GM20431 (cell line): Measurements from ENCODE around the gene NEDD8.
"Not testable (repeated sequence)": the region's sequence is repeated elsewhere in the genome, so short reads cannot be mapped to it uniquely, and the experiment has no call there.

Experiments used
- in situ Hi-C: fragments of 300-500 bp; cut with MseI, MboI; formaldehyde crosslinking; loops from one replicate; pipeline ENCODE4 v1.15.0; 2020; ENCODE audit warnings: low sequenced_read_pairs; ENCODE audit not compliant: unreplicated experiment

The NEDD8 gene

DNA sequence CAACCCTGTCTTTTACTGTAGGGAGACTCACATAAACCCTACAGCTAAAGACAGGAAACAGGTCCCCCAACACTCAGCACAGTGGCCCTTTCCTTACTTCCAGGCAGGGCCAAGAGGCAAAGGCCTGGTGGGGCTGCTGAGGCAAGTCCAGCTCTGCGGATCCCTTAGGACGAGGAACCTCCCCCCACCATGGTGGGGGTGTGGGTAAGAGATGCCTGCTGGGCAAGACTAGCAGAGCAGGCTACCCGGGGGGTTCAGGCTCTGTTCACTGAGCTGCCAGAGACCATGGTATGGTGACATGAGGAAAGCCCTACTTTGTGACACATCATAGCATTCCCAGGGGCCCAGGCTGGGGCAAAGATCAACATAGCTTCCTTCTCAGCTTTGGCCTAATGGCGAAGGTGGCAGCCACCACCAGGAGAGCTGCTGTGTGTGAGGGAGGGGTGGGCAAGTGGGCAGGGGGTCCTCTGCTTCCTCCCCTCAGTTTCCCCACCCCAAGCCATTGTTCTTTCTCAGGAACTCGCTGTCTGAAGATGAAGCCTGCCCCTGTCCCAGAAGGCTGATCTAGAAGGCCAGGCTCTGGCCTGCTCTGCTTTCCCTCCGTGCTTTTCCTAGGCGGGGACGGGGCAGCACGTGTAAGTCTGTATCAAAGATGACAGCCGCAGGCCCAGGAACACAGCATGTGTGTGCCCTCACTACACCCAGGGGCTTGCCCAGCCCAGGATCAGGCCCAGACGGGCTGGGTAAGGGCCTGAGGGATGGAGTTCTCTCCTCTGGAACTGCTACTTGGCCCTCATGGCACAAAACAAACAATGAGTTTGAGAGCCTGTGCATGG is 20.3 kb upstream of the NEDD8 start:
- in situ Hi-C loops, result no loop called here

DNA sequence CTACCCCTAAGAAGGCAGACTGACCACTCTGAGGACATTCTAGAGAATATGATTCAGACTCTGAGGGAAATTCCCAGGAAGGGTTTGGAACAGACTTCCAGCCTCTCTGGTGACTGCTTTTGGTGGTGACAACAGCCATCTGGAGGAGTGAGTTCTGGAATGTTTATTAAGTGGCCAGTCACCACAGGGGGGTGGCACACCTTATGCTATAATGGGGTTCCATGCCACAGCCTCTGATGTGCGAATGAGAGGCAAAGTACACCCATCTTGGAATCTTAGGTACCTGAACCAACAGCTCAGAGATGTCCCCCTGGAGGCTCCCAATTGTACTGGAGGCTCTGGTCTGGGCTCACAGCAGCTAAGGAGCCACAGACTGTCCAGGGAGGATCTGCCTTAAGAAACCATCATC is 19.7 kb upstream of the NEDD8 start:
- in situ Hi-C loops, result no loop called here

DNA sequence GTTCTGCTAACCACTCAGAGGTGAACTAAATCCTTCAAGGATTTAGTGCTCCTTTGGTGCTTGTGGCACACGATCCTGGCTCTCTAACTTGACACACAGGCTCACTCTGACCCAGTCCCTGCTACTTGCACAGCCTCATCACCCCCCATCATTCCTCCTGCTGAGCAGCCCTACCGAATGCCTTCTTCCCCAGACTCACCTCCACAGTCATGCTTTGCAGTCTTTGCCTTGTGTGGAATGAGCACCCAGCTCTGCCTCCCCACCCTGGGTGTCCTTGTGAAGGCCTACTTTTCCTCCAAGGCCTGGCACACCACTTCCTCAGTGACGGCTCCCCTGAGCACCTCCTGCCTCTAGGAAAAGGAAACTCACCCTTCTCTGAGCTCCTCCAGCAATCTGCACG is 18.2 kb upstream of the NEDD8 start:
- in situ Hi-C loops, result no loop called here

DNA sequence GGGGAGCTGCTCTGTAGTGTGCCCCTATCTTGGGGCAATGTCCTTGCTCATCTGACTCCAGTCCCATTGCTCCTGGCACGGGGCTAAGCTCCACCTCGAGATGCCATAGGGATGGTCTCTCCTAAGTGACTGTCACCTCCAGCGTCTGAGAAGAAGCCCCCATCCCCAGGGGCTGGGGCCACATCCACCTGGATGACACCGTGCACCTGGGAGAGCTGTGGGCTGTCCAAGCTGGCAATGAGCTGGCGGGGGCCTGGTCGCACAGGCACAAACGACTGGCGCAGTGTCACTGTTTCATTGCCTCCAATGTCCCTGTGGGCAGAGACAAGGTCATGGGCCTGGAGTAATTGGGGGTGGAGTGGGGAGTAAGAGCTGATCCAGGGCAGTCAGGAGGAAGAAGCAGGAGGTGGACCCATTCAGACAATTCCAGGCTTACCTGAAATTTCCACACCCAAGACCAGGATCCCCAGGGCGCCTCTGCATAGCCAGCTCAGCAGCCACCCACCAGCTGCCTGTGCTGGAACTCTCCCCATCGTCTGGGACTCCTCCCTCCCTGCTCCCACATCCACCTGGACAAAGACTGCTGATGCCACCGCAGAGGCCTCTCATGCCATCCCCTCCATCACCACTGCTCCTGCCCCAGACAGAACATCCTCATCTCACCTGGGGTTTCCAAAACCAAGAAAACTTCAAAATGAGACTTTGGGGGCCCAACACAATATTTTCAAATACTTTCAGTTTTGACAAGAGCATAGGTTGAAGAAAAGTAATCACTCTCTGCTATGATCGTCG is 17.3 kb upstream of the NEDD8 start:
- in situ Hi-C loops, result no loop called here

DNA sequence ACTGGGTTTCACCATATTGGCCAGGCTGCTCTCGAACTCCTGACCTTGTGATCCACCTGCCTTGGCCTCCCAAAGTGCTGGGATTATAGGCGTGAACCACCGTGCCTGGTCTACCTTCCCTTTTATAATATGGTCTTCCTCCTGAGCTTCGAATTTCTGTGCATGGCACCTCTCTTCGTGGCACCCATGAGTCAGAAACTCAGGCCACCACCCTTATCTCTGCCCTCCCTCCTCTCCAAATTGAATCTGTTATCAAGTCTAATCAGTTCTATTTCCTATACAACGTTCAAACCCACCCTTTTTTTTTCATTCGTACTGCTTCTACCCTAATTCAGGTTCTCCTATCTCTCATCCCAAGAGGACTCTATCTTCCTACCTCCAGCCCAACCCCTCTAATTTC is 15.3 kb upstream of the NEDD8 start:
- in situ Hi-C loops, result no loop called here

DNA sequence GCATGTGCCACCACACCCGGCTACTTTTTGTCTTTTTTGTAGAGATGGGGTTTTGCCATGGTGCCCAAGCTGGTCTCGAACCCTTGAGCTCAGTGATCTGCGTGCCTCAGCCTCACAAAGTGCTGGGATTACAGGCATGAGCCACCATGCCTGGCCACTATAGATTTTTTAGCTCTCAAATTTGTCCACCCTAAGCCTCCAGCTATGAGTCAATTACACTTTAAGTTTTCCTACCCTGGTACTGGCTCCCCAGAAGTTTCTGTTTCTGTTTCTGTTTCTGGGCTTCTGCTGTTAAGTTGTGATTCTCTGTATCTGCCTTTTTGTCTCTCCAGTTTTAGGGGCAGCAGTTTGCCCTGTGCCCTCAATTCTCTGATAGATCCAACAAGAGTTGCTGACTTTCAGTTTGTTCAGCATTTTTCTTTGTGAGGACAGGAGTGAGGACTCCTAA is 14.6 kb upstream of the NEDD8 start:
- in situ Hi-C loops, result no loop called here

DNA sequence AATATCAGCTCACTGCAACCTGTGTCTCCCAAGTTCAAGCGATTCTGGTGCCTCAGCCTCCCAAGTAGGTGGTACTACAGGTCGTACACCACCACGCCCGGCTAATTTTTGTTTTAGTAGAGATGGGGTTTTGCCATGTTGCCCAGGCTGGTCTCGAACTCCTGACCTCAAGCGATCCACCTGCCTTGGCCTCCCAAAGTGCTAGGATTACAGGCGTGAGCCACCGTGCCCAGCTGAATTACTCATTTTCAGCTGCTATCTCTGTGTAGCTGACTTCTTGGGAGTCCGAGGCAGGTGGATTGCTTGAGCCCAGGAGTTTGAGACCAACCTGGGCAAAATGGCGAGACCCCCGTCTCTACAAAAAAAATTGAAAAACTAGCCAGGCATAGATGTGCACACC is 13.2 kb upstream of the NEDD8 start:
- in situ Hi-C loops, result not testable (repeated sequence)

DNA sequence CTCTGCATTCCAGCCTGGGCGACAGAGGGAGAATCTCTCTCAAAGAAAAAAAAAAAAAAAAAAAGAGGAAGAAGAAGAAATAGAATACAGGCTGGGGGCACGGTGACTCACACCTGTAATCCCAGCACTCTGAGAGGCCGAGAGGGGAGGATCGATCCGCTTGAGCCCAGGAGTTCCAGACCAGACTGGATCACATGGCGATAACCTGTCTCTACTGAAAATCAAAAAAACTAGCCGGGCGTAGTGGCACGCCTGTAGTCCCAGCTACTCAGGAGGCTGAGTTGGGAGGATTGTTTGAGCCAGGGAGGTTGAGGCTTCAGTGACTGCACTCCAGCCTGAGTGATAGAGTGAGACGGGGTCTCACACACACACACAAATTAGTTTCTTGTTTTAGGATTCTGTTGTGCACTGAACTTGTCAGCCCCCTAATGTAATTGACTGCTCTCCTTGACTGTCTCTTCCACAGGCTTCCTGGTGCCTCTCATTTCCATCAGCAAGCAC is 11.2 kb upstream of the NEDD8 start:
- in situ Hi-C loops, result no loop called here

DNA sequence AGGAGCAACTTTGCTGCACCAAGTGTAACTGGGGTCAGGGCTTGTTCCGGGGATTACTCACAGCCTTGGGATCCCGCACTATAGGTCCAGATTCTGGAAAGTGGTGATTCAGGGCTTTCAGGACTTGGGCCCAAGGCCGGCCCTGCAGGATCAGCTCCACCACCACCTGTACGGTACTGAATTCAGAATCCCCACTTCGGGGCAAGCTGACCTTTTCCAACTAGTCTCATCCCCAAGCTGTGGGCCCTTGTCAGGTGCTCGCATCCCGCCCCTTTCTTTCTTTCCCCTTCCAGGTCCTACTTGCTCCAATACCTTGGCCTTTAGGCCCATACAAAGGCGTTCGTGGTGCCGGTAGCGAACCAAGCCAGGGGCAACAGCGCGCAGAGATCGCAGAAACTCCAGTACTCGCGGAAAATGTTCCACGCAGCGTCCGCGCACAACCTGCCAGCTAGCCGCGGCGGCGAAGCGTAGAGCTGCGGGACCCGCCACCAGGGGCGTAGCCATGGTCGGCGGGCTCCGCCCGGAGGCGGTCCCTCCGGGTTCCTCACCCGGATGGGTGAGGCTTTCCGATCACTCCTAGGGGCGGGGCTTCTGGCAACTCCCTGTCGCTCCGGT is 9.8 kb upstream of the NEDD8 start:
- in situ Hi-C loops, result no loop called here

DNA sequence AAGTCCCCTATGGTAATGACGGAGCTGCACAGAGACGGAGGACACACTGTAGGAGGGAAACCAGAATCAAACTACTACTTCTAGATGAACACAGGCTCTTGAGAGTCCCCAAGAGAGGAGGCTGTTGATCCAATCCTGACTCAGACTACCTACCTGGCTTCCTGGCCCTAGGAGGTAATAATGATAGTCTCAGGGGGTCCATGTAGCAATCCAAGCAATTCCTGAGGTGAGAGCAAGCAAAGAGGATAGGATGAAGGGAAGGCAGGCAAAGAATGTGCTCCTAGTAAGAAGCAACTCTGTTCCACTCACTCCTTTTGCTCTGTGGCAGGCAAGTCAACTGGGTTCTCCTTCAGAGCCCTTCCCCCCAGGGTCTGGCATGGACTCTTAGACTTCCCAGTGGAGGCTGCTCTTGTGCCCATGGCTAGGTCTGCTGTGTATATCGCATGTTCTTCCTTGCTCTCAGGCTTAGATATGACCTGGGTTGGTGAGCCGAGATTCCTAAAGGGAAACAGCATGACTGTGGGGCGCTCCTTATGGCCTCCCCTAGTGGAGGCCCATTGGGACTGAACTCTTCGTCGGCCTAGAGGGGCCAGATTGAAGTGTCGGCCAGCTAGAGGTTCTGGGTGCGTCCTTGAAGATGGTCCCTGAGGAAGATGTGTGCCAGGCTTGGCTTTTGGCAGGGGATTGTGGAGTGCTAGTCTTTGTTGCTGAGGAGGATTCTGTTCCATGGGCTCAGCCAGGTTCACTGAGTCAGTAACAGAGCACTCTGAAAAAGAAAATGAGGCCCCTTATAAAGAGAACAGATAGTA is 8.1 kb upstream of the NEDD8 start:
- in situ Hi-C loops, result no loop called here

DNA sequence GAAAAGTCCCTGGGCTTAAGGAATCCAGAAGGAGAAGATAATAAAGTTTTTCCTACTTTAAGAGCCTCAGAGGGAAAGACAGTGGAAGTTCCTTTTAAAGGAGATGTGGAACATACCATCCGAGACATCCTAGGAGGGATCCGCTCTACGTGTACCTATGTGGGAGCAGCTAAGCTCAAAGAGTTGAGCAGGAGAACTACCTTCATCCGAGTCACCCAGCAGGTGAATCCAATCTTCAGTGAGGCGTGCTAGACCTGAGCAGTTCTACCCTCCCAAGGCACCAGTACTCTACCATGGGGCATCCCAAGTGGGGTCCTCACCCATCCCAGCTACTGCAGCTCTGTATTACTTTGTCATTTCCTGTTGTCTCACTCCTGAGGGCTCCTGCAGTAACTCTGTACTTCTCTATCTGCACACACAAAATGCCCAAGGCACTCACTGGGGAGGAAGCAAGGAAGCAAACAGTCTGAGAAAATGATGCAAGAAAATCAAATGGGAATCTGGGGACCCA is 6.4 kb upstream of the NEDD8 start:
- in situ Hi-C loops, result no loop called here

DNA sequence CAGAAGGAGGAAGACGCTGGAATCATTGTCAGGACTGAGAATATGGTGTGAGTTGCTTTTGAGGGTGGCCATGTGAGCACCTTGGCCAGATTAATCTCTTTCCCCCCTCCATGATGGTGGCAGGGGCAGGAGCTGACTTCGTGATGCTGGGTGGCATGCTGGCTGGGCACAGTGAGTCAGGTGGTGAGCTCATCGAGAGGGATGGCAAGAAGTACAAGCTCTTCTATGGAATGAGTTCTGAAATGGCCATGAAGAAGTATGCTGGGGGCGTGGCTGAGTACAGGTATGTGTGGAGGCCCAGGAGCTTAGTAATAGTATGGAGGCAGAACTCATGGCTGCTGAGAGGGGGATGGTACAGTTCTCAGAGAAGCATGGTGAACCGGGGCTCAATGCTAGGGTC is 6.0 kb upstream of the NEDD8 start:
- in situ Hi-C loops, result no loop called here

DNA sequence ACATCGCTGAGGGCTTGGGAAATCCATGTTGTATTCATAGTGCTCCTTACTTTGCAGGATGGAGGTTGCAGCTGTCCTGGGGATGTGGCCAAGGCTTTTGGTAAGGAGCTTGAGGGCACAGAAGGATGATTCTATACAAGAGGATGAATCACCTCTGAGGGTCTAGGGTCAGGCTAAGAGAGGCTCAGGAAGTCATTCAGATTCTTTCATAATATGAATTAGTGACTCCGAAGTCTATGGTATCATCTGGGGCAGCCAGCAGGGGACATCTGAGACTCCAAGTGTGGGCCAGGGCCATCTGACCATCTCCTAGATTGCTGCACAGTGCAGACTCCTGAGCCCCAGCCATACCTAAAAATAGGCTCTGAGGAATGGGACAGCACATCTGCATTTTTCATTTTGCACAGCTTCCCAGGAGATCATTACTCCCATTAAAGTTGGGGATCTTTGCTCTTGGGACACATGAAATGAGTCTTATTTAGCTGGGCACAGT is 5.3 kb upstream of the NEDD8 start:
- in situ Hi-C loops, result no loop called here

DNA sequence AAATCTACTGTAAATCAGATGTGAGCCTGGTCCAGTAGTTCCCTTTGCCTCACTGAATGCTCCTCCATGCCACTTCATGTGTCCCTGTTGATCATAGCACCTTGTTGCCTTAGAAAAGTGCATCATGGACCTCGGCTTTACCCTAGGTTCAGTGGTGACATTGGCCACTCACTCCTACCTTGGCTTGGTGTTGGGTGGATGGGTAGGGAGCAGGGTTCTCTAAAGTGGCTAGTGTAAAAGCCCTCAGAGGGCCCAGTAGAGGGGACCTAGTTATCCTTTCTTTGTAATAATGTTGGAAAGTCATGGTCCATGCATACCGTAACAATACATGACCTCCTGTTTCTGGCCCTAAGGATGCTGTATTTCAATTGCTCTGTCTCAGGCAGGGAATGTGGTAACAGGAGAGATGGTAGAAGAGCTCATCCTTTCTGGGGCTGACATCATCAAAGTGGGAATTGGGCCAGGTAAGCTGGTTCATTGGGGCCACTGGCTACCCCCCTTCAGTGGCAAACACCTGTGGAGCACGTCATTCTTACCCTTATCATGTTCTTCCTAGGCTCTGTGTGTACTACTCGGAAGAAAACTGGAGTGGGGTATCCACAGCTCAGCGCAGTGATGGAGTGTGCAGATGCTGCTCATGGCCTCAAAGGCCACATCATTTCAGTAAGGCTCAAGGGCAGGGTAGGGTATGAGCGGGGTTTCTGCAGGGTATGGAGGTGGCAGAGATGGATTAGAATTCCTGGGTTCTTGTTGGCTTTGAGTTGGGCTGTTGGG is 4.7 kb upstream of the NEDD8 start:
- in situ Hi-C loops, result no loop called here

DNA sequence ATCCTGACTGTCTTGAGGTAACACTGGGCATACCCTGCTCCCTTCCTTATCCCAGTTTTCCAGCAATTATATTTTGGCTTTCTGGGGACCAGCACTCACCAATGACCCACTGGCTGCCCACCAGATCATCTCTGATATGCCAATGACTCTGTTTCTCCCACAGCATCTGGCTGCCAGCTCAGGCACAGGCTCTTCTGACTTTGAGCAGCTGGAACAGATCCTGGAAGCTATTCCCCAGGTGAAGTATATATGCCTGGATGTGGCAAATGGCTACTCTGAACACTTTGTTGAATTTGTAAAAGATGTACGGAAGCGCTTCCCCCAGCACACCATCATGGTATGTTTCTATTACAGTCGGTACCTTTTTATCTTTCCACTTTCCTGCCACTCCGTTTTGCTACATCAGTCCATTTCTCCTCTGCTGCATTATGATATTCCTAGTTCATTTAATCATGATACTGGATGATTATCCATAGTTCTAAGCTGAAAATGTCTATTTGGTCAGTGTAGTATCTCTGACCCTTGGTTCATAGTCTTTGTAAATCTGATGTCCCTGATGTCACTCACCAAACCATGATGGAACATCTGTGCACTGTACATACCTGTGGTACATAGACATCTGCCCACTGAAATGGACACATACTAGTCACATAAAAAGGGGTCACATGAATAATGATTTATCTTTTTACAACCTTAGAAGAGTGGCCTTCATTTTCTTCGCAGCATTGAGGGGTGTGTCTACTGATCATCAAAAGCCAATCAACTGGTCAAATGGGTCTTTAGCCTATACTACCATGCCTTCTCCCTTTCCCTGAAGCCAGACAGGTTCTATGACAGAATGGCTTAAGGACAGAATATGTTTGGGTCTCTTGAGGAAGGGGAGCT is 3.9 kb upstream of the NEDD8 start:
- in situ Hi-C loops, result no loop called here

DNA sequence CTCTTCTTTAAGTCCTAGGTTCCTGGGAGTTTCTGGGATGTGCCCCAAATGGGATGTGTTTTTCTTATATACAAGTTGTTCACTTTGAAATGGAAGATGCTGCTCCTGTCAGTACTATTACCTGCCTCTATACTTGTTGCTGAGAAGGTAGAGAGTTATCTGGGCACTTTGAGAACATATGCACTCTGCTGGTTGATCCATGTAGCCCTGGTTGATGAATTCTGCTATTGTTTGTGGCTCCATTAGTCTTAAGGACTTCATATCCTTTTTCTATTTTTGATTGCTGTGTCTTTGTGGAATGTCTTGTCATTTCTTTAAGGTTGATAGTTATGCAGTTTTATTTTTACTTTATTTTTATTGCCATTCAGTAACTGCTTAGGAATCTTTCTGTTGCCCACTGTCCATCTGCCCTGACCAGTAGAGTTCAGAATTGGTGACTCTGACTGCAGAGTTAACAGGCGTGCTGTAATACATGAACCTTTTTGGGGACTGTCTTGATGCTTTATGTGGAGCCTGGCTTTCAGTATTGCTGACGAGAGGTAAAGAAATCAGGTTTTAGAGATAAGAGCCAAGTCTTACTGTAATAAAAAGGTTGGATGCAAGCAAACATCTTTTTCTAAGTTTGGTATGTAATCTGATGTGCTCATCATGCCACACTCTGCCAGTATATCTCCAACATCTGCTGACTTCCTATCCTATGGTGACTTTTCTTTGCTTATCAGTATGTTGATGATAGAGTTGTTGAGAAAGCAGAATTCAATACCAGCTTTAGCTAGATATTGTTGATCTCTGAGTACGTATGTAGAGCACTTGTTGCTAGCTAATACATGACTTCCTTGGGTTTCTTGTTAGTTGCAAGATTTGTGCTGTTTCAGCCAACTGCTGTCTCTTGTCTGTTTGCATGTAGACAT is 2.2 kb upstream of the NEDD8 start:
- in situ Hi-C loops, result no loop called here

DNA sequence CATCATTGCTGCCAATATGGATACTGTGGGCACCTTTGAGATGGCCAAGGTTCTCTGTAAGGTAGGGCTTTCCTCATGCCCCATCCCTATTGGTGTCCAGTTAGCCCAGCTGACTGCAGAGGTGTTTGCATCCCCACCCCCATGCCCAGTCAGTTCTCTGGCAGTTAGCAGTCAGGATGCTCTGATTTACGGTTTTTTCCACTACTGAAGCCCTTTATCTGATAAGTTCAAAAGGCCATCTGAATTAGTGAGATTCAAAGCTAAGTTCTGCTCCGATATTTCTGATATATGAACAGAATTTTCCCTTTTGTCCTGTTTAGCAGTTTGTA is 1.3 kb upstream of the NEDD8 start:
- in situ Hi-C loops, result no loop called here
